ENCODE results near the gene LRCH4.

- TF ChIP-seq ZHX1 (conservative IDR thresholded peaks at IDR 0.05; ENCODE audit: low read length) (no peak), PRPF4 (IDR thresholded peaks at IDR 0.05; ENCODE audit: insufficient read depth, low read depth, low read length, poor library complexity, severe bottlenecking) (no peak)
Measured at GRCh38 chr7:100552532-100552931, 33.4 kb downstream of the LRCH4 start.

Data from K562 (cell line).